HG03039 (cell line): ENCODE data around the gene PTH2R.
"Not testable (repeated sequence)": the region's sequence is repeated elsewhere in the genome, so short reads cannot be mapped to it uniquely, and the experiment has no call there.

ENCODE experiments used
- ATAC-seq: cut with Tn5 transposase; IDR thresholded peaks from one replicate; pipeline ENCODE4 v1.9.1; 2021; ENCODE audit warnings: mild to moderate bottlenecking, moderate library complexity; ENCODE audit not compliant: unreplicated experiment

Gene PTH2R

GRCh38 chr2:208392300-208392699 lies 14.3 kb upstream of the PTH2R start:
- no peak for ATAC-seq

DNA sequence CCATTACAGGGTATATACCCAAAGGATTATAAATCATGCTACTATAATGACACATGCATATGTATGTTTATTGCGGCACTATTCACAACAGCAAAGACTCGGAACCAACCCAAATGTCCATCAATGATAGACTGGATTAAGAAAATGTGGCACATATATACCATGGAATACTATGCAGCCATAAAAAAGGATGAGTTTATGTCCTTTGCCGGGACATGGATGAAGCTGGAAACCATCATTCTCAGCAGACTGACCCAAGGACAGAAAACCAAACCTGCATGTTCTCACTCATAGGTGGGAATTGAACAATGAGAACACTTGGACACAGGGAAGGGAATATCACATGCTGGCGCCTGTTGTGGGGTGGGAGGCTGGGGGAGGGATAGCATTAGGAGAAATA lies 9.8 kb upstream of the PTH2R start:
- ATAC-seq, result not testable (repeated sequence)

GRCh38 chr2:208399201-208399600 lies 7.4 kb upstream of the PTH2R start:
- ATAC-seq, result no peak

- no peak for ATAC-seq
Measured at GRCh38 chr2:208407667-208408066, 1.1 kb downstream of the PTH2R start.

DNA sequence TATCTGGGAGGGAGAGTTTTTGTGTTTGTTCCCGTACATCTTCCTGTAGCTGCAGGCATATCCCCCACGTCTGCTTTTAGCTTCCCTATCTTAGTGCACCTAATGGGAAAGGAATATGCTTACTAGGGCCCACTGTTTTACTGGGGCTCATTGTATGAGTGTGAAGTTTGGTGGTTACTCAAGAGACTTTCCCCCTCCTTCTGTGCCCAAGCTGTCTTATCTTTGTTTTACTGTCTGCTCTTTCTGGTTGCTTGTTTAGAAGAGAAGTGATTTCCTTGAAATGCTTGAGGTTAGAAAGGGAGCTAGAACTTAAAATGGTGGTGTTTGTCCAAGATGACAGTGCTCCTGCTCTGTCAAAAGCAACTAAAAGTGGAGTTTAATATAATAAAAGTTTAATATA lies 7.3 kb downstream of the PTH2R start:
- no peak for ATAC-seq

DNA sequence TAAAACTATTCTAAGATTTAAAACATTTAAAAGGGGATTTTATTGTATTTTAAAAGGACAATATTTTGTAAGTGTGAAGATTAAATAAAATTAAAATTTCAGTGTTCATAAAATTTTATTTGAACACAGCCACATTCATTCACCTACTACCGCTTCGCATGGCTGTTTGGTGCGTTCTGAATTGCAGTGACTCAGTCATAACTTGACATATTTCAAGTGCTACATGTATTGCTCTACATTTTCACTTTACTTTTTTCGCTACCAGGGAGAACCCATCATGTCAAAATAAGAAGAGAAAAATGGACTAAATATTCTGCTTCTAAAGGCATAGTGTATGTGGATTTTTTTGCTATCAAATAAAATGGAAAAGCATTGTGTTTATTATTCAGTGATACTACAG lies 8.7 kb downstream of the PTH2R start:
- peak; percentile 75 for ATAC-seq

DNA sequence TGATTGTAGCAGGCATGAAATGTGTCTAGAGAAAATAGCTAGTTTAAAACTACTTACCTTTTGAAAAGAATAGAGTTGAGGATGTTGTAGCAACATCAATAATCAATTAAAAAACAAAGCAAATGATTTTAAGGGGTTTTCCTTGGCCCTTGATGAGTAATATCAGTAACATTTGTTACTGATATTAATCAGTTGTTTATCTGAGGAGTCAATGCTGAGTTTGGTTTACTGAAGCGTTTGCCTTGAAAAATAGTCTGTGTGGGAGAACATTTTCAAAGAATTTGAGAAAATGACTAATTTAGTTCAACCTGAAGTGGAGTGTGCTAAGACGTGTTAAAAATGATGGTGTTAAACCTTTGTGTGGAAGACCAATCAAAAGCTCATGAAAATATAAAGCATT lies 9.3 kb downstream of the PTH2R start:
- peak; percentile 73 for ATAC-seq

- ATAC-seq, result no peak
Measured at GRCh38 chr2:208426412-208427045, 19.9 kb downstream of the PTH2R start.

GRCh38 chr2:208437755-208438154 lies 31.2 kb downstream of the PTH2R start:
- ATAC-seq, result no peak

GRCh38 chr2:208440716-208441115 lies 34.1 kb downstream of the PTH2R start:
- ATAC-seq, result no peak

DNA sequence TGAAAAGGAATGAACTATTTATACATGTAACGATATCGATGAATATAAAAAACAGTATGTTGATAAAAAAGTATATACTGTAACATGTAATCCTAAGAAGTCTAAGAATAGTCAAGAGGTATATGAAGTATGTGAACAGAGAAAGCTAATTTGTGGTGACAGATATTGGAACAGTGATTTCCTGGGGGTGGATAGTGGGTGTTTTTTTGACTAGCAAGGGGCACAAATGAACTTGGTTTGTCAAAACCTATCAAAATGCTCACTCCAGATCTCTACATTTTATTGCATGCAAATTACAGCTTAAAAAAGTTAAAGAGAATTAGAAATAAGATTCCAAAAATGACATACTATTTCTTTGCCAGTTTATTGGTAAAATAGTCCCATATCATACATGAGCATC lies 35.4 kb downstream of the PTH2R start:
- no peak for ATAC-seq

GRCh38 chr2:208447447-208447846 lies 40.9 kb downstream of the PTH2R start:
- ATAC-seq, result not testable (repeated sequence)

DNA sequence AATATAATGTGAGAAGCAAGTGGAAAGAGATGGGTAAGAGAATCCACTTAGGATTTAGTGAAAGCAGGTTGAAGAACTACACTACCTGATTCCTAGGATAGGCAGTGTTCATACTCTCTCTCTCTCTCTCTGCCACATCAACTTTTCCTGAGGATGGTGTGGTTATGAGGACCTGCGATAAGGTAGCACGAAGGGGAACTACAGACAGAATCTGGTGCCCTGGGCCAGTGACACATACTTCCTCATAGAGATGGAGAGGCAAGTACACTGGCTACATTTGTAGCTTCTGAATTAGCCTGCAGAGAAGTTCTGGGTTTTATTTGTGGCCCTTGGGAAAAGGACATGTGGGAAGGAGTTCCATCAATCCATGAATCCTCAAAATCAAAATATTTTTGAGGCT lies 44.5 kb downstream of the PTH2R start:
- no peak for ATAC-seq

- no peak for ATAC-seq
Measured at GRCh38 chr2:208454861-208455260, 48.3 kb downstream of the PTH2R start.

GRCh38 chr2:208463721-208464120 lies 57.1 kb downstream of the PTH2R start:
- ATAC-seq, result no peak

- ATAC-seq, result no peak
Measured at GRCh38 chr2:208464205-208464604, 57.6 kb downstream of the PTH2R start.

- no peak for ATAC-seq
Measured at GRCh38 chr2:208466151-208466919, 59.7 kb downstream of the PTH2R start.

DNA sequence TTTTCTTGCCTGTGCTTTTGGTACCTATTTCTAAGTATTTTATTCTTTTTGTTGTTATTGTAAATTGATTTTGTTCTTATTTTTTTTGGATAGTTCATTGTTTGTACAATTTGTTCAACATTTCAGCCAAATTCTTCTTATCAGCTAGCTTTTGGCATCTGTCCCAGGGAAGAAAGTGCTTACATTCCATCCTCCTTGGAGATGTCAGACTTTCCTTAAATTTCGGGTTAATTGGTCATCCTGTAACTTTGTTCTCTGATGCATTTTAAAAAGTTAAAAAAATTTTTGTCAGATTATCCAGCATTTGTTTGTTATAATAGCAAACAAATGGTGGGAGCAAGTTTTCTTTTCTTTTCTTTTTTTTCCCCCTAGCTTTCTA lies 60.3 kb downstream of the PTH2R start:
- no peak for ATAC-seq

- ATAC-seq, result no peak
Measured at GRCh38 chr2:208467564-208467963, 61.0 kb downstream of the PTH2R start.

DNA sequence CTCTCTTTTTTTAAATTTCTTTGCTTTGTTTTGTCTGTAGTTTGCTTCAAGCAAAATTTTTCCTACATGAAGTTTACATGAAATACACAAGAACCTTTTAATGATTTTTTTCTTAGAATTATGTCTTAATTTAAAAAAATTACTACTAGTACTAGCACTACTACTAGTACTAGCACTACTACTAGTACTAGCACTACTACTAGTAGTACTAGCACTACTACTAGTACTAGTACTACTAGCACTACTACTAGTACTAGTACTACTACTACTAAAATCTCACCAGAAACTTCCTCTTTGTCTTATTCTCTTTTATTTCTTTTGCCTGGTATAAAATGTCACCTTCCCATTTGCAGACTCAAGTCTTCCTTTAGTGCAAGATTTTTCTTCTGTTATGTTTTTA lies 71.1 kb downstream of the PTH2R start:
- no peak for ATAC-seq

DNA sequence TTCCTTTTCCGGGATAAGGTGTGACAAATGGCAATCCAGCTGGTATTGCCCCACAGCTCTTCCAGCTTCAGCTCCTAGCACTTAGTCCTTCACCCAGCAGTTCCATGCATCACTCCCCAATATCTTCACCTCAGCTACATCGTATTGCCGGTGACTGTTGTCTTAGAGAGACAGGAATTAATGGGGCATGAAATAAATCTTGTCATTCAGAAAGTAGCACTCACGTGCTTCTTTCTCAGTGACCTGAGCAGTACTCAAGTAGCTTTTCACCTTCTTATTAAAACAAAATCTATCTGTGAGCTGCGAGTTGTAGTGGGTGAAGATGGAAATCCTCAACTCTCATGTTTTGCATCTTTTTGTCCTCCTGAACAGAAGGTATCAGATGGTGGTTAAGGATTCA lies 72.8 kb downstream of the PTH2R start:
- ATAC-seq, result no peak

- not testable (repeated sequence) for ATAC-seq
Measured at GRCh38 chr2:208481945-208482344, 75.4 kb downstream of the PTH2R start.
